ACC112 (cell line): Measurements from ENCODE around the gene CADPS.

Experiments
- H2AFZ ChIP-seq: fragments of 200-600 bp; sonication (generic); one replicate; pipeline ENCODE4 v1.6.0; 2017; ENCODE audit warnings: antibody characterized with exemption, low read length; ENCODE audit not compliant: unreplicated experiment
- H3K27ac ChIP-seq: fragments of 200-600 bp; sonication (generic); 2 replicates; pipeline ENCODE4 v1.5.1; 2014; ENCODE audit warnings: low read depth, mild to moderate bottlenecking, antibody characterized with exemption, low read length, moderate library complexity
- H3K27me3 ChIP-seq: fragments of 200-600 bp; sonication (generic); 2 replicates; pipeline ENCODE4 v1.6.1; 2014; ENCODE audit warnings: mild to moderate bottlenecking, antibody characterized with exemption, low read length, moderate library complexity, mixed read lengths; ENCODE audit not compliant: insufficient read depth
- H3K36me3 ChIP-seq: fragments of 200-600 bp; sonication (generic); 2 replicates; pipeline ENCODE4 v1.6.1; 2016; ENCODE audit warnings: mild to moderate bottlenecking, antibody characterized with exemption, low read length, moderate library complexity, mixed read lengths; ENCODE audit not compliant: insufficient read depth
- H3K4me1 ChIP-seq: fragments of 200-600 bp; sonication (generic); one replicate; pipeline ENCODE4 v1.6.1; 2016; ENCODE audit warnings: low read length, mixed read lengths; ENCODE audit not compliant: insufficient read depth, unreplicated experiment, control insufficient read depth
- H3K4me3 ChIP-seq: fragments of 200-600 bp; sonication (generic); 2 replicates; pipeline ENCODE4 v1.5.1; 2014; ENCODE audit warnings: mild to moderate bottlenecking, low read depth, low read length
- H3K79me2 ChIP-seq: fragments of 200-600 bp; sonication (generic); one replicate; pipeline ENCODE4 v1.6.0; 2016; ENCODE audit warnings: low read length; ENCODE audit not compliant: control insufficient read depth, unreplicated experiment, insufficient read depth

The CADPS gene

DNA sequence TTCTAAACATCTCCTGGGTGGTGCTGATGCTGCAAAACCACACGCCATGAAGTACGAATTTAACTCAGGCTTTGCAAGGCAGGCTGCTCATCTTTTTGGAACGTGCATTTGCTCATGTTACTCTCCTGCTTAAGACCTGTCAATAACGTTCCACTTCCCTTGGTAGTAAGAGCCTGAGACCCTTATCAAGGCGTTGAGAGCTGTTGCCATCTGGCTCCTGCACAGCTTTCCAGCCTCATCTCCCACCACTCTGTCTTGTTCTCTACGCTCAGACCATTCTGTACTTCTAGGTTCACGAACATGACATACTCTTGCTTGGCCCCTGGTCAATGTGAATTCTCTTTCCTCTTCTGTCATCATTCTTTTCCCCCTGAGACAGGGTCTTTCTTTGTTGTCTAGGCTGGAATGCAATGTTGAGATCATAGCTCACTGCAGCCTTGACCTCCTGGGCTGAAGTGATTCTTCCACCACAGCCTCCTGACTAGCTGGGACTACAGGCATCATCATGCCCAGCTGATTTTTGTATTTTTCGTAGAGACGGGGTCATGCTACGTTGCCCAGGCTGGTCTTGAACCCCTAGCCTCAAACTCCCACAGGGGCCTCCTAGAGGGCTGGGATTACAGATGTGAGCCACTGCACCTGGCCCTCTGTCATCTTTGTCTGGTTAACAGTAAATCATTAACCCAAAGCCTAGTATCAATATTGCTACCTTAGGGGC, 202.8 kb downstream of the CADPS start:
- Histone ChIP-seq H2AFZ (no peak overlapping the region), H3K27ac (no peak overlapping the region), H3K27me3 (peaks cover 81% of the 10 kb centered on the region), H3K79me2 (no peaks in the 10 kb centered on the region), H3K4me1 (no peaks in the 10 kb centered on the region), H3K36me3 (no peaks in the 10 kb centered on the region), H3K4me3 (no peak overlapping the region)

DNA sequence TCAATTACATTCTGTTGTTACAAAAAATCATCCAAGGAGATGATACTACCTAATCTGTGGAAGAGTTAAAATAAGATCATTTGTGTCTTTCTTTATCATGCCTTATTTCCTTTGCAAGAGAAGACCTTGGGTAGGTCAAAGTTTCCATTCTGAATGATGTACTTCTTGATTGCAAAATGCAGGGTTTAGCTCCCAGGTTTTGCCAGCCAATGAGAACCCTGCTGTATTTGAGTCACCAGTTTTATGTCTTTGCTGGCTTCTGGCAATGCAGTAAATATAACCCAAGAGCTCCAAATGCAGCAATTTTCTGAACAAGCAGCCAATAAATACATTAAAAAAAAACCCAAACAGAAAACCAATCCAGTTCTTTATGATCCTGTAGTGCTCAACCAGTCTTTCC, 204.9 kb downstream of the CADPS start:
- Histone ChIP-seq H3K4me1 (no peaks in the 10 kb centered on the region), H3K4me3 (no peak overlapping the region), H3K36me3 (no peaks in the 10 kb centered on the region), H3K27me3 (peaks cover 72% of the 10 kb centered on the region), H3K79me2 (no peaks in the 10 kb centered on the region), H3K27ac (no peak overlapping the region), H2AFZ (no peak overlapping the region)

DNA sequence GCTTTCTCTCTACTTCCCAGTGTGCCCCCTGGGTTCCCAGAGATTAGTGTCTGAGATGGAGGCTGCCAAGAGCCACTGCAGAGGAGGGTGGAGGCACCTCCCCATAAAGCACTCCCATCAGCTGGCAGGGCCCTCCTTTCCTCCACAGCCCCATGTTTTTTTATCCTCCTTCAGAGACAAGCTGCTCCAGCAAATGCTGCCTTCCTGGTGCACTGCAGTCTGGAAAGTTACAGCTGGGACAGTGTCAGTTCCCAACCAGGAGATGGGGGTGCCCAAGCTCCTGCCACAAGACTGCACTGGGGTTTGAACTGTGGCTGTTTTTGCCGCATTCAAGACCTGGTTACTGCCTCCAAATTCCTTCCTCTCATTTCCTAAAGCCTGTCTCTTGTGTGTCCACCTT, 206.1 kb downstream of the CADPS start:
- H3K79me2 ChIP-seq: no peaks in the 10 kb centered on the region

DNA sequence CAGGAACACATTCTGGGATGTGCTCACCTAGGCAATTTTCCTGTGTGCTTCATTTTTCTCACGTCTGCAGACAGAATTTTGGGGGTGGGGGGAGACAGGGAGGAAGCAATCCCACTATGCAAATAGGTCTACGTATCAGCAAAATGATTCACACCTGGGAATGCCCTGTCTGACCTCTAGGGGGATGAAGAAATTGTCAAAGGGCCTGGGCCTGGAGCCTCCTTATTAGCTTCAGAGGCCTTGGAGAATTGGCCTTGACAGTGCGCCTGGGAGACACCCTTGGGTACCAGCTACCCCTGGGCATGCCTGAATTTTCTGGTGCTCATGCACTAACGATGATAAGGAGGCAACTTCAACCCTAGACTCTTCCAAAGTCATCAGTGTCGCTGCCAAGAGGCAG, 207.5 kb downstream of the CADPS start:
- no peaks in the 10 kb centered on the region for H3K36me3 ChIP-seq
- no peaks in the 10 kb centered on the region for H3K4me1 ChIP-seq

More for the DNA sequence above, 206.1 kb downstream of the CADPS start:
- Histone ChIP-seq H3K4me1 (no peaks in the 10 kb centered on the region), H3K27ac (no peak overlapping the region), H3K27me3 (peaks cover 73% of the 10 kb centered on the region), H2AFZ (no peak overlapping the region), H3K4me3 (no peak overlapping the region), H3K36me3 (no peaks in the 10 kb centered on the region)

DNA sequence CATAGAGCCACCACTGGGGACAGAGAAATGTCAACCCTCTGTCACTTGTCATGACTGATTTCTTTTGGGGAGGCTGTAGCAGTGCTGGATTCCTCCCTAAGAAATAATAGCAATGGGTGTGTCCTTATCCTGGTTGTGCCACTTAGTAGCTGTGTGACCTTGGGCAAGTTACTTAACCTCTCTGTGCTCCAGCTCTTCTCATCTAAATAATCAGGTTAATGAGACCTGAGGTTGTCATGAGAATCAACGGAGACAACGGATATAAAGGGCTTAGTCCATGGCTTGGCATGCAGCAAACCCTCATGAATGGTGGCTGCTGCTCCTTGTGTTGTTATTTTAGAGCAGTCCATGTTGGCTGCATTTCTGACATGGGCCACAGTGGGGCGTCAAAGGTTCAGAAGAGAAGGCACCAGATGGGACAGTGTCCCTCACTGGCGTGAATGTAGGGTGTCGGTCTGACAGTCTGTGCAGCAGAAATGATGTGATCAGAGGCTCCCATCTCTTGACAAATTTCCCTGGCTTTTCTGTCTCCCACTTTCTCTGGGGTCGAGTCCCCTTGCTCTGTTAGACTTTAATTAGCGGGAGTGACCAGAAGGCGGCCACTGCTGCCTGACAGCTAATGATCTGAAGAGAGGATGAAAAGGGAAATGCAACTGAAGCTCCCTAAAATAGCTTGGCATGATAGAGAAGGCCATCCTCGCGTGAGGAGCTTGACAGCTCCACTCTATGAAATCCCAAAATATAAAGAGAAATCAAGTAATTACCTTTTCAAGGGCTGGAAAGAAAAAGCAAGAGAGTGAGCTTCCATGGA, 209.4 kb downstream of the CADPS start:
- H3K27ac ChIP-seq: no peak overlapping the region
- no peaks in the 10 kb centered on the region for H3K79me2 ChIP-seq
- H2AFZ ChIP-seq: no peak overlapping the region
- no peaks in the 10 kb centered on the region for H3K4me1 ChIP-seq
- peaks cover 77% of the 10 kb centered on the region for H3K27me3 ChIP-seq
- no peak overlapping the region for H3K4me3 ChIP-seq
- no peaks in the 10 kb centered on the region for H3K36me3 ChIP-seq

More for the DNA sequence above, 207.5 kb downstream of the CADPS start:
- peaks cover 66% of the 10 kb centered on the region for H3K27me3 ChIP-seq
- no peak overlapping the region for H2AFZ ChIP-seq
- H3K79me2 ChIP-seq: no peaks in the 10 kb centered on the region
- no peak overlapping the region for H3K4me3 ChIP-seq
- no peak overlapping the region for H3K27ac ChIP-seq

DNA sequence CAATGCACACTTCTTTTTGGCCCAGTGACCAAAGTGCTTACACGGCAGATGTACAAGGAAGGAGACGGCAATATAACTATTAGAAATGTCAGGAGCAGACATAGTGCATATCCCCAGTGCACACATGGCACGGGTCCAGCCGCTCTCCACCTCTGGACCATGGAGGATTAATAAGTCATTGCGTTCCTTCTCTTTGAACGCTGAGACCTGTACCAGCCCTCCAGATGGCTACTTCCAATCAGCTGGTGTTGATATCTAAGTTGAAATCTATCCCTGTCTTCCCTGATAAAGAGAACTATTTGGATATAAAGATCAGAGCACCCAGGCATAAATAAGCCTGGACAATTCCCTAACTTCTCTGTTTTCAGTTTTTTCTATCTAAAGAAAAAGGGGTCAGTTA, 212.5 kb downstream of the CADPS start:
- Histone ChIP-seq H3K4me1 (no peaks in the 10 kb centered on the region), H3K27ac (no peak overlapping the region), H3K27me3 (peaks cover 68% of the 10 kb centered on the region), H3K79me2 (no peaks in the 10 kb centered on the region), H3K4me3 (no peak overlapping the region), H3K36me3 (no peaks in the 10 kb centered on the region), H2AFZ (no peak overlapping the region)

DNA sequence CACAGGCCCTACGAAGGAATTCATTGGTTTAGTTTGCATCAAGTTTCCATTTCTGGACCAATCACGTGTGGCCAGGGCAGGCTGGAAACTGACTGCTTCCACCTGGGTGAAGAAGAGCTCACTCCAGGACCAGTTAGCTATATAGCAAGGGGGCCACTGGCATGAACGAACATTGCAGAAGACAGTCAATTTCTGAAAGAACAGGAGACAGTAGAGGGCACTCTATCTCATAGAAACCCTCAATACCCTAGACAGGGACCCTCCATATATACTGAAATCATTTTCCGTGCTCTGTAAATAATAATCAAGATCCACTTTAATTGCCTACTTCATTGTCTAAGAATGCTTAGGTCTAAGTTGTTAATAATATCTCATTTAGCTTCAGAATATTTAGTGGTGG, 215.6 kb downstream of the CADPS start:
- Histone ChIP-seq H3K27me3 (peaks cover 79% of the 10 kb centered on the region), H3K36me3 (no peaks in the 10 kb centered on the region), H2AFZ (no peak overlapping the region), H3K4me1 (no peaks in the 10 kb centered on the region), H3K79me2 (no peaks in the 10 kb centered on the region), H3K4me3 (no peak overlapping the region), H3K27ac (no peak overlapping the region)

DNA sequence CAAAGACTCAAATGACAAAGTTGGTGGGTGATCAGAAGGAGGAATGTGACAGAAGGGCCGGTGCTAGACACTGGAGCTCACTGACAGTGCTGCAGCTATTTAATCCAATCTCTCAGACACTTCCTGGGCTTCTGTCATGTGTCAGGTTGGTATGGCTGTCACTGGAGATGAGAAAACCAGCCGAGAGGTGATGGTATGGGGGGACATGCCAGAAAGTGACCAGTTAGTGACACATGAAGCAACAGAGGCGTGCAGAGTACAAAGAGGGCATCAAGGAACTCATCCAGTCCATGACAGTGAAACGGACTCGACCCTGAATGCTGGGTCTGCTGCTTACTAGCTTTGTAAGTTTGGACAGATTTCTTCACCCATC, 219.5 kb downstream of the CADPS start:
- H3K4me3 ChIP-seq: no peak overlapping the region
- H3K27ac ChIP-seq: no peak overlapping the region
- no peaks in the 10 kb centered on the region for H3K79me2 ChIP-seq
- H3K27me3 ChIP-seq: peaks cover 76% of the 10 kb centered on the region
- no peak overlapping the region for H2AFZ ChIP-seq
- H3K36me3 ChIP-seq: no peaks in the 10 kb centered on the region
- H3K4me1 ChIP-seq: no peaks in the 10 kb centered on the region

DNA sequence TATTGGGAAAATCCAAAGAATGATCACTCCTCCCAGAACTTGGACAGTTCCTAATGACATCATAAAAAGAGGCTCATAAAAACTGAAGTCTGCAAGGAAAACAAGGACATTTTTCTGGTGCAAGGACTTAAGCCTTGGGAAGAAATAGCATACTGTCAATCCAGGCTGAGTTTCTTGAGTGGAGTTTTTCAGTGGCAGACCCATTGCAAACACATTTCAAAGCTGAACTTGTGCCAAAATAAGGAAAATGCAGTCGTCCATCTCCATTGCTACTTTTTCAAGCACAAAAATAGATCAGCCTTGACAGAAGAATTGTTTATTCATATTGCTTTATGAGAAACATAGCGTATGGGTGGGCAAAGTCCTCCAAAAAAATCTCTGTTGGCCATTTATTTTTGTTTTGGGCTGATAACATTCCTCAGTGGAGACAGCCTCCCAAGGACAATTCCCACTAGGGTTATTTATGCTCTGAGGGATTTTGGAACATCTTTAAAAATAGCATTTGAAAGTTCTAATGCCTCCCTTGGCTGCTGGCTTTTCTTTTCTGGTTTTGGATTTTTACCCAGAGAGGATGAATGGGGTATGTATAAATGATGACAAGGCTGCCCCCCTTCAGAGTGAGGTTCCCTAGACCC, 220.0 kb downstream of the CADPS start:
- Histone ChIP-seq H3K79me2 (no peaks in the 10 kb centered on the region), H3K36me3 (no peaks in the 10 kb centered on the region), H2AFZ (no peak overlapping the region), H3K27ac (no peak overlapping the region), H3K27me3 (peaks cover 77% of the 10 kb centered on the region), H3K4me1 (no peaks in the 10 kb centered on the region), H3K4me3 (no peak overlapping the region)

DNA sequence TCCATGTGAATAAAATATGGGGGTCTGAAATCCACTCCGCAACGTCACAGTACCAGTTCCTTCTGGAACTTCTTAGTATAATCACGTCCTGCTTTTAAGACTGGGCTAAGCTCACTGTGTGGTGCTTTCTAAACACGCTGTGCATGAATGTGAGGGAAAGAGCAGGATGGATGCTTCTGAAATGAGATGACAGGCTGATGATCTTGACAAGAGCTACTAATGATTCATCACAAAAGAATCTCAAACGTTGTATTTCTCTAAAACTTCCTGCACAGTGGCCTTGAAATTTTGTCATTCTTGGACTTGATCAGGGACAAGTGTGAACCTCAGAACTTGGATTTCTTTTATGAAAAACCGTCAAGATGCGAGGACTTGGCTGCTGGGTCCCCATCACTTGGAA, 221.4 kb downstream of the CADPS start:
- no peaks in the 10 kb centered on the region for H3K4me1 ChIP-seq
- H3K27ac ChIP-seq: no peak overlapping the region
- peaks cover 69% of the 10 kb centered on the region for H3K27me3 ChIP-seq
- H3K79me2 ChIP-seq: no peaks in the 10 kb centered on the region
- H3K36me3 ChIP-seq: no peaks in the 10 kb centered on the region
- no peak overlapping the region for H2AFZ ChIP-seq
- no peak overlapping the region for H3K4me3 ChIP-seq
